Measurements from ENCODE around the gene HNRNPLL. TPM values are rescaled to one million over a fixed set of nuclear protein-coding genes. Genes with fewer than 3 reads are reported as not detected.

HNRNPLL gene
- total and polyA plus RNA-seq, 2 of the 13 experiments (the other 11 are each of a cell fraction or from before 2014, with no cell fraction given) = 49.4 to 103 TPM

GRCh38 chr2:38600242-38600891, 2.4 kb downstream of the HNRNPLL start (continued):
- peak; percentile 99 for TF ChIP-seq ZNF770 (CRISPR knock-in tag; IDR thresholded peaks at IDR 0.05)
- peak; percentile 38; the same call in 1 of the 2 replicates for TF ChIP-seq NAIF1 (CRISPR knock-in tag; IDR thresholded peaks at IDR 0.05; ENCODE audit: borderline replicate concordance)
- TF ChIP-seq PHF20 (CRISPR knock-in tag; IDR thresholded peaks at IDR 0.05) = no peak
- no peak for TF ChIP-seq ZNF598 (CRISPR knock-in tag; IDR thresholded peaks at IDR 0.05; ENCODE audit: borderline replicate concordance)
- peak; percentile 63 for TF ChIP-seq RBM22 (optimal IDR thresholded peaks at IDR 0.05; ENCODE audit: low read length)
- TF ChIP-seq MAX (IDR thresholded peaks at IDR 0.05) = peak; percentile 33; the same call in 1 of the 2 replicates
- TF ChIP-seq ZNF280B (CRISPR knock-in tag; IDR thresholded peaks at IDR 0.05; ENCODE audit: borderline replicate concordance) = no peak
- no peak for TF ChIP-seq ATF2 (CRISPR knock-in tag; IDR thresholded peaks at IDR 0.05)
- no peak for TF ChIP-seq ZFP90 (CRISPR knock-in tag; IDR thresholded peaks at IDR 0.05; ENCODE audit: borderline replicate concordance)
- 0 out of 2 replicates have a peak, but pooled peaks have one; percentile 50 for TF ChIP-seq ZNF546 (CRISPR knock-in tag; conservative IDR thresholded peaks at IDR 0.05)
- TF ChIP-seq ZNF274 (CRISPR knock-in tag; IDR thresholded peaks at IDR 0.05) = 0 out of 2 replicates have a peak, but pooled peaks have one; percentile 32
- peak; percentile 38; the same call in 1 of the 2 replicates for TF ChIP-seq PITX1 (CRISPR knock-in tag; IDR thresholded peaks at IDR 0.05)
- TF ChIP-seq ZEB1 (IDR thresholded peaks at IDR 0.05; ENCODE audit: insufficient replicate concordance, low read depth) = no peak
- peak; percentile 97 for TF ChIP-seq ZNF121 (CRISPR knock-in tag; IDR thresholded peaks at IDR 0.05)
- TF ChIP-seq ZKSCAN1 (IDR thresholded peaks at IDR 0.05; ENCODE audit: low read length) = peak; percentile 82; the same call in 1 of the 2 replicates
- TF ChIP-seq MYC (CRISPR knock-in tag; IDR thresholded peaks at IDR 0.05; ENCODE audit: borderline replicate concordance) = no peak
- TF ChIP-seq FLYWCH1 (CRISPR knock-in tag; IDR thresholded peaks at IDR 0.05) = no peak
- TF ChIP-seq KMT2A (CRISPR knock-in tag; IDR thresholded peaks at IDR 0.05) = peak; percentile 59; the same call in 1 of the 2 replicates
- TF ChIP-seq ZNF746 (CRISPR knock-in tag; IDR thresholded peaks at IDR 0.05) = no peak
